DND-41 (cell line): ENCODE results near the gene NFIA.

Source experiments
- ATAC-seq: fragments of 200-7000 bp; cut with Tn5 transposase; 3 replicates; pipeline ENCODE4 v1.9.1; 2021; ENCODE audit warnings: low read depth; ENCODE audit not compliant: insufficient read depth
- DNase-seq: peaks from one replicate; pipeline ENCODE4 v3.0.0-alpha.2; 2020
- H2AFZ ChIP-seq: 2 replicates; pipeline ENCODE4 v1.6.0; 2012; ENCODE audit warnings: low read depth, low read length
- H3K27ac ChIP-seq: 2 replicates; pipeline ENCODE4 v1.5.1; 2012; ENCODE audit warnings: low read length, inconsistent platforms
- H3K27me3 ChIP-seq: fragments of 200-600 bp; sonication (generic); 2 replicates; pipeline ENCODE4 v1.6.0; 2012; ENCODE audit warnings: low read length, mild to moderate bottlenecking, inconsistent platforms; ENCODE audit not compliant: insufficient read depth, poor library complexity
- H3K36me3 ChIP-seq: 2 replicates; pipeline ENCODE4 v1.5.1; 2012; ENCODE audit warnings: low read length, inconsistent platforms; ENCODE audit not compliant: insufficient read depth
- H3K4me1 ChIP-seq: 2 replicates; pipeline ENCODE4 v1.5.1; 2012; ENCODE audit warnings: mild to moderate bottlenecking, low read length; ENCODE audit not compliant: insufficient read depth
- H3K4me2 ChIP-seq: 2 replicates; pipeline ENCODE4 v1.6.0; 2012; ENCODE audit warnings: mild to moderate bottlenecking, moderate library complexity, low read length, inconsistent platforms; ENCODE audit not compliant: insufficient read depth
- H3K4me3 ChIP-seq, 2 experiments: fragments of 200-600 bp in 1 of 2; shearing (Covaris generic) in 1 of 2; 2 replicates each; pipeline ENCODE4 v1.5.1; 2012 to 2016; ENCODE audit warnings: inconsistent platforms in 2 of 2, low read length in 2 of 2, mild to moderate bottlenecking in 2 of 2, low read depth in 1 of 2, moderate library complexity in 1 of 2
- H3K79me2 ChIP-seq: 2 replicates; pipeline ENCODE4 v1.6.0; 2012; ENCODE audit warnings: low read length, inconsistent platforms; ENCODE audit not compliant: insufficient read depth
- H3K9ac ChIP-seq: 2 replicates; pipeline ENCODE4 v1.6.0; 2012; ENCODE audit warnings: low read depth, mild to moderate bottlenecking, inconsistent platforms, low read length, moderate library complexity
- H3K9me3 ChIP-seq: 2 replicates; pipeline ENCODE4 v1.5.1; 2012; ENCODE audit warnings: low read length, moderate library complexity, mild to moderate bottlenecking, inconsistent platforms; ENCODE audit not compliant: insufficient read depth, severe bottlenecking
- H4K20me1 ChIP-seq: 2 replicates; pipeline ENCODE4 v1.6.0; 2012; ENCODE audit warnings: low read length; ENCODE audit not compliant: insufficient read depth
- CTCF ChIP-seq: IDR thresholded peaks from 2 replicates; pipeline ENCODE4 v1.5.1; 2012; ENCODE audit warnings: borderline replicate concordance, low read length, moderate library complexity, mild to moderate bottlenecking; ENCODE audit not compliant: poor library complexity, severe bottlenecking; ENCODE audit errors: extremely low read depth
- EZH2 ChIP-seq: IDR thresholded peaks from 3 replicates; pipeline ENCODE4 v1.6.1; 2012; ENCODE audit warnings: borderline replicate concordance, low read depth, mild to moderate bottlenecking, moderate library complexity, low read length, inconsistent platforms; ENCODE audit not compliant: severe bottlenecking

NFIA gene

GRCh38 chr1:61420909-61421835, 338.8 kb downstream of the NFIA start:
- no peak overlapping the region for H3K27ac ChIP-seq
- H3K9ac ChIP-seq: no peak overlapping the region

GRCh38 chr1:61423643-61424042, 341.3 kb downstream of the NFIA start:
- H4K20me1 ChIP-seq: no peaks in the 10 kb centered on the region
- H3K9ac ChIP-seq: no peak overlapping the region
- no peak for ATAC-seq
- no peaks in the 10 kb centered on the region for H3K36me3 ChIP-seq
- H3K79me2 ChIP-seq: no peaks in the 10 kb centered on the region
- no peaks in the 10 kb centered on the region for H3K9me3 ChIP-seq
- no peak overlapping the region for H3K4me3 ChIP-seq
- no peak overlapping the region for H3K4me2 ChIP-seq
- no peak overlapping the region for H2AFZ ChIP-seq
- H3K27me3 ChIP-seq: no peaks in the 10 kb centered on the region
- no peak overlapping the region for H3K27ac ChIP-seq
- TF ChIP-seq CTCF: no peak
- TF ChIP-seq EZH2: no peak
- DNase-seq: no peak
- no peaks in the 10 kb centered on the region for H3K4me1 ChIP-seq

More at GRCh38 chr1:61420909-61421835, 338.8 kb downstream of the NFIA start:
- Histone ChIP-seq H3K9me3 (no peaks in the 10 kb centered on the region), H3K27me3 (no peaks in the 10 kb centered on the region), H2AFZ (no peak overlapping the region), H3K36me3 (no peaks in the 10 kb centered on the region), H3K4me1 (no peaks in the 10 kb centered on the region), H3K79me2 (no peaks in the 10 kb centered on the region), H3K4me2 (no peak overlapping the region), H3K4me3 (no peak overlapping the region), H4K20me1 (no peaks in the 10 kb centered on the region)
- ATAC-seq: no peak
- DNase-seq: no peak
- TF ChIP-seq CTCF: no peak
- TF ChIP-seq EZH2: no peak

- ATAC-seq: no peak
- no peaks in the 10 kb centered on the region for H3K36me3 ChIP-seq
- no peak overlapping the region for H3K4me2 ChIP-seq
- no peak overlapping the region for H3K27ac ChIP-seq
- no peak for TF ChIP-seq EZH2
- no peak for TF ChIP-seq CTCF
- no peaks in the 10 kb centered on the region for H3K9me3 ChIP-seq
- no peaks in the 10 kb centered on the region for H3K27me3 ChIP-seq
- no peak for DNase-seq
- no peaks in the 10 kb centered on the region for H3K79me2 ChIP-seq
- H4K20me1 ChIP-seq: no peaks in the 10 kb centered on the region
- H2AFZ ChIP-seq: no peak overlapping the region
- H3K9ac ChIP-seq: no peak overlapping the region
- H3K4me3 ChIP-seq: no peak overlapping the region
- no peaks in the 10 kb centered on the region for H3K4me1 ChIP-seq
Measured at GRCh38 chr1:61424382-61424781, 342.0 kb downstream of the NFIA start.

GRCh38 chr1:61425040-61425439, 342.7 kb downstream of the NFIA start:
- Histone ChIP-seq H2AFZ (no peak overlapping the region), H3K27me3 (no peaks in the 10 kb centered on the region), H4K20me1 (no peaks in the 10 kb centered on the region), H3K27ac (no peak overlapping the region), H3K4me1 (no peaks in the 10 kb centered on the region), H3K79me2 (no peaks in the 10 kb centered on the region), H3K9ac (no peak overlapping the region), H3K4me2 (no peak overlapping the region), H3K9me3 (no peaks in the 10 kb centered on the region), H3K4me3 (no peak overlapping the region), H3K36me3 (no peaks in the 10 kb centered on the region)
- TF ChIP-seq EZH2: no peak
- no peak for TF ChIP-seq CTCF
- no peak for DNase-seq
- no peak for ATAC-seq
